AG08395 (cell line): ENCODE data around the gene AP2S1.
"Not testable (repeated sequence)": the region's sequence is repeated elsewhere in the genome, so short reads cannot be mapped to it uniquely, and the experiment has no call there.

Source experiments
- DNase-seq: peaks from one replicate; pipeline ENCODE4 v3.0.0; 2012; ENCODE audit warnings: mixed read lengths, low spot score

AP2S1 gene

DNA sequence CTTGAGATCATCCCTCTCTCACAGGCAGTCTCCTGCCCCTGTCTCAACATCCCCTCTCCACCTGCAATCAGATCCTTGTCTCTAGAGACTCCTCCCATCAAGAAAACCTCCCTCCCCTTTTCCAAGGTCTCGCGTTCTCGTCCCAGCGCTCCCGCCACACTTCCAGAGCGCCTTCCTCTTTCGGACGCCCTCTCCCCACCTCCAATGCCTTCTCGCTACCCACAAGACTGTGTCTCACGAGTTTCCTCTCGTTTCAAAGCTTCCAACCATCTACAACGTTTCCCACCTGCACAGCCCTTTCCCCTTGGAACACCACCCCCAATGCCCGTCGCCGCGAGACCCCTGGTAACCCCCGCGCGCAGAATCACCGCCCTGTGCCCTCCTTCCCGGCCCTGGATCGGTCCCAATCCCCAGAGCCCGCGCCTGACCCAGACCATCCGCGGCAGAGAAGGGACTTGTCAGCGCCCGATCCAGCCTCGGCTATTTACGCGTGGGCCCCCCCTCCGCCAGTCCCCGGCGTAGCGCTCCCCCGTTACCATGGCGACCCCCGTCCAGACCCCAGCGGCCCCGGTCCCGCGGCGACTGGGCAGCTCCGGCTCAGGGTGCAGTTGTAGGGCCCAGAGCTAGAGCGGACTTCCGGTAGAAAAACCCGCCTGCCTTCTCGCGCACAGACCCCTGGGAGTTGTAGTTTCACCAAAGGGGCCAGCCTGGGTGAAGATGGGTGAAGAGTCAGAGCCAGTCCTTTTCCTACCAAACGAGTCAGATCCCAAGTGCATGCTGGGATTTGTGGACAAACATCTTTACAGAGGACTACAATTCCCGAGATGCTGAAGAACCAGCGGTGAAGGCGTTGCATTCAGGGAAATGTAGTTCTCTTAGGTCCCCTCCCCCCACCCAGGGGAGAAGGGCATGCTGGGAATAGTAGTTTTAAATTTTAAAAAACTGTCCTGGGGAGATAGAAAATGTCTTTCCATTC is at the start of gene AP2S1:
TSS of gene AP2S1 (minus strand) at position 619 of the 976 bp plus-strand sequence. CDS start at position 539, 80 bp downstream.
- peak; percentile 96 for DNase-seq

GRCh38 chr19:46900341-46900740 is 49.7 kb upstream of the AP2S1 start:
- no peak for DNase-seq

DNA sequence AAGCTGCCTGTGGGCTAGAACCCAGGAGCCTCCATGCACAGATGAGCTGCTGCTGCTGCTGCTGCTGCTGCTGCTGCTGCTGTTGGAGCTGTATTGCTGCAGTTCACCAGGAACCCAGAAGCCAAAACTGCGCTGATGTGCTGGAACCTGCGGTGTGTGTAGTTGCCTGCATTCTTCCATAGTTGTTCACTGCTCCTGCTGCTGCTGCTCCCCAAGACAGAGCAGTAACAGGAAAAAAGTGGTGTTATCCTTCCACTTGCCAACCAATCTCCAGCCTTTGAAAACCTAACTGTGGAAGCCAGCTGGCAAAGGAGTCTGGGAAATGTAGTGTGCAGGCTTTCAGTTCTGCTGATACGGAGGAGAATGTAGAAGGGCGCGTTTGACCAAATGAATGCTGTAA is 48.1 kb upstream of the AP2S1 start:
- DNase-seq = peak; percentile 40

GRCh38 chr19:46896076-46896794 is 45.6 kb upstream of the AP2S1 start:
- no peak for DNase-seq

GRCh38 chr19:46892252-46893179 is 41.9 kb upstream of the AP2S1 start:
- DNase-seq = no peak

GRCh38 chr19:46890423-46891170 is 40.0 kb upstream of the AP2S1 start:
- DNase-seq = peak; percentile 89

DNA sequence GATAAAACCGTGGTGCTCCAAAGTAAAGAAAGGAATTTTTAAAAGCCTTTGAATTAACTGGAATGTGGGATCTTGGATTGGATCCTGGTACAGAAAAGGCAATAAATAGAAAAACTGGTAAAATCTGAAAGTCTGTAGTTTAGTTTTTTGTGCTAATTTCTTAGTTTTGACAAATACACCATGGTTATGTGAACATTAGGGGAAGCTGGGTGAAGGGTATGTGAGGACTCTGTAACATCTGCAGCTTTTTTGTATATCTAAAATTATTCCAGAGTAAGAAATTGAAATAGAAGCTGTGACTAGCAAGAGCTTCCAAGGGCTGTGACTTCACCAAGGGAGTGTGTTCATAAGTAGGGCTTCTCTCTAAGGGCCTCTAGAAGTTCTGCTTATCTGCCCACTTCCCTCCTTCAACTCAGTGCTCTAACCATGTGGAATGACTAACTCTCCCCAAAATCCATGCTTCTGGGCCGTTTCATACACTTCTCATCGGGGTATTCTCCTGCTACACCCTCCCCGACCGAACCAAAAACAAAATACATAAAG is 36.7 kb upstream of the AP2S1 start:
- no peak for DNase-seq

GRCh38 chr19:46886546-46887239 is 36.0 kb upstream of the AP2S1 start:
- no peak for DNase-seq

DNA sequence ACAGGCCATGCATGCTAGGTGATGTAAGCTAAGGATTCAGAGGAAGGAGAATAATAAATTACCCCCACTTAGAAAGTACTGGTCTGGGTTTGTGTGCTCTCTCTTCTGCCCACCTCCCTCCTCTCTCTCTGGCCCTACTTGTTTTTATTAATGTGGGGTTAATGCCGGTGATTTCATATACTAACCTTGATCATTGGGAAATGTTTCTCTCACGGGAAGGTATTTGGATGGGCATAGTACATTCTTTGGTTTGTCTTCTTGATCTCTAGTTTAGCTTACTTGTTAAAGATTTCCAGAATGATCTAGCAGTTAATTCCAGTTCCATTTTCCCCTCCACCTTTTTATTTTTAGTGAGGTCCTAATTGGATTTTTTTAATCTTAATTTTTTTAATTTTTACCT is 34.8 kb upstream of the AP2S1 start:
- no peak for DNase-seq

GRCh38 chr19:46882751-46883150 is 32.1 kb upstream of the AP2S1 start:
- DNase-seq = not testable (repeated sequence)

DNA sequence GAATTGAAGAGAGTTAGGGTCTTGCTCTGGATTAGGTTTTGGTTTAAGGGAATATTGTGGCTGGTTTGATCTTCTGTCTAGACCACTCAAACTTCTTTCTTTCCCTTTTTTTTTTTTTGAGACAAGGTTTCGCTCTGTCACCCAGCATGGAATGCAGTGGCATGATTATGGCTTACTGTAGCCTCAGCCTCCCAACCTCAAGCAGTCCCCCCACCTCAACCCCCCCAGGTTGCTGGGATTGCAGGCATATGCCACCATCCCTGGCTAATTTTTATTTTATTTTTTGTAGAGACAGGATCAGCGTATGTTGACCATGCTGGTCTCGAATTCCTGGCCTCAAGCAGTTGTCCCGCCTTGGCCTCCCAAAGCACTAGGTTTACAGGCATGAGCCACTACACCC is 31.4 kb upstream of the AP2S1 start:
- DNase-seq = no peak

- DNase-seq = no peak
Observed at GRCh38 chr19:46881092-46881491, 30.4 kb upstream of the AP2S1 start.

- no peak for DNase-seq
Observed at GRCh38 chr19:46880431-46880830, 29.8 kb upstream of the AP2S1 start.

DNA sequence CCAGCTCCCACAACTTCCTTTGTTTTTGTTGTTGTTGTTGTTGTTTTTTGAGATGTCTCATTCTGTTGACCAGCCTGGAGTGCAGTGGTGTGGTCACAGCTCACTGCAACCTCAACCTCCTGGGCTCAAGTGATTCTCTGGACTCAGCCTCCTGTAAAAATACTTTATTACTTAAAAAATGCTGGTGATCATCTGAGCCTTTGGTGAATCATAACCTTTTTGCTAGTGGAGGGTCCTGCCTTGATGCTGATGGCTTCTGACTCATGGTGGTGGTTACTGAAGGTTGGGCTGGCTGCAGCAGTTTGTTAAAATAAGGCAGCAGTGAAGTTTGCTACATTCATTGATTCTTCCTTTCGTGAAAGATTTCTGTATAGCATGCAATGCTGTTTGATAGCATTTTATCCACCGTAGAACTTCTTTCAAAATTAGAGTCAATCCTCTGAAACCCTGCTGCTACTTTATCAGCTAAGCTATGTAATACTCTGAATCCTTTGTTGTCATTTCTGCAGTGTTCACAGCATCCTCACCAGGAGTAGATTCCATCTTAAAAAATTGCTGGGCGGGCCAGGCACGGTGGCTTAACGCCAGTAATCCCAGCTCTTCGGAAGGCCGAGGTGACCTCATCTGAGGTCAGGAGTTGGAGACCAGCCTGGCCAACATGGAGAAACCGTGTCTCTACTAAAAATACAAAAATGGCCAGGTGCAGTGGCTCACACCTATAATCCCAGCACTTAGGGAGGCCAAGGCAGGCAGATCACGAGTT is 28.1 kb upstream of the AP2S1 start:
- DNase-seq = no peak

GRCh38 chr19:46875657-46876056 is 25.0 kb upstream of the AP2S1 start:
- DNase-seq = no peak

- no peak for DNase-seq
Observed at GRCh38 chr19:46875234-46875633, 24.6 kb upstream of the AP2S1 start.

DNA sequence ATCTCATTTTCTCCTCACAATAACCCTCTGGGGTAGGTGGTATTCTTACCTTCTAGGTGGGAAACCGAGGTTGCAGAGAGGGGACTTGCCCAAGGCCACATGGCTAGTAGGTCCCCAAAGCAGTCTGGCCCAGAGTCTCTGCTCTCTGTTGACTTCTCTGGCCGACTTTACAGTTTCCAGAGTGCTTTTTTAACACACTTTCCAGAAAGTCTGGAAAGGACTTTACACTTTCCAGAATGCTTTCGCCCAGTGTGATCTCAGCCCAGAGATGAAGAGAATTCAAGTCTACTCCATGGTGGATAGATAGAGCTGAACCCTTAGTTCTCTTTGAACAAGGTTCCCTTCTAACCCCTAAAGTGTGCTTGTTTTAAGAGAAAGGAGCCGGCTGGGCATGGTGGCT is 22.3 kb upstream of the AP2S1 start:
- DNase-seq = no peak

- DNase-seq = not testable (repeated sequence)
Observed at GRCh38 chr19:46871173-46871572, 20.5 kb upstream of the AP2S1 start.

DNA sequence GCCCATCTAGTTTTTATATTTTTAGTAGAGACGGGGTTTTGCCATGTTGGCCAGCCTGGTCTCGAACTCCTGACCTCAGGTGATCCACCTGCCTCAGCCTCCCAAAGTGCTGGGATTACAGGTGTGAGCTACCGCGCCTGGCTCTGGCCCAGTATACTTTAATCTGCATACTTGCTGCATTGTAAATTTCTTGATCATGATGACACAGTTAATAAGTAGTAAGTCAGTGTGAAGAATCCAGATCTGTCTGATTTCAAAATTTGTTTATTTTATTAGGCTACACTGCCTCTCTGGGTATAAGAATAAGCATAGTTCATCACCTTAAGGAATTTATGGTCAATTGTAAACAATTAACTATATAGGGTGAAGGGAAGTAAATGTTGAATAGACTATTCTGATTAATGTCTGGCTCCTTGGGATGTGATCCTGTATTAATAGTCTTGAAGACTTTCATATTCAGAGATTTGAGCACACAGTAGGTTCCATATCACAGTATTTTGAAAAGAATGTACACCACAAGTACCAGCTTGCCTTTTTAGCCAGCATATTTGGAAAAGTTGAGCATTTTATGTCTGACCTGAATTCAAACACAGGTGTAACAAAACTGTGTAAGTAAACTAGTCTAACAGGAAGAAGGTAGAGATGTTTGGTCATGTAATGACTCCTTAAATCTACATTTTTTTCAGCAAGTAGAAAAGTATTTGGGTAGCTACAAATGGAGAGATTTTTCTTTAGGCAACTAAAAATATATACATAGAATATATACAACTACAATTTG is 17.6 kb upstream of the AP2S1 start:
- DNase-seq = no peak
